ENCODE results near the gene ZFPL1.

Gene ZFPL1

DNA sequence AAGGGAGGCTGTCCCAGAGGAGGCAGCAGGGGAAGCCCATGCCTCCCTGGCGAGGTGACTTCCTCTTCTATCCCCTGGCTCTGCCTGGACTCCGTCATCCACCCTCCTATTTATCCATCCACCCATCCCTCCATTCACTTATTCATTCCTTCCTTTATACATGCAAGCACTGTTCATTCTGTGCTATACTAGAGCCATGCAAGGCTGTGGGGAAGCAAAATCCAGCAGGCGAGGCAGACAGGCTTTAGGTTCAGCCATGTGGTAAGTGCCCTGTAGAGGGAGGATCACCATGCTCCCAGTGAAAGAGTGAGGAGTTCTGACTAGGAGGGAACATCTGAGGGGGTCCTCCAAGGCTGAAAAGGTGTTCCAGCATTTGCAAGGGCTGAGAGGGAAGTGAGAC, 24.5 kb upstream of the ZFPL1 start (continued):
- TF ChIP-seq, protein P1, sequence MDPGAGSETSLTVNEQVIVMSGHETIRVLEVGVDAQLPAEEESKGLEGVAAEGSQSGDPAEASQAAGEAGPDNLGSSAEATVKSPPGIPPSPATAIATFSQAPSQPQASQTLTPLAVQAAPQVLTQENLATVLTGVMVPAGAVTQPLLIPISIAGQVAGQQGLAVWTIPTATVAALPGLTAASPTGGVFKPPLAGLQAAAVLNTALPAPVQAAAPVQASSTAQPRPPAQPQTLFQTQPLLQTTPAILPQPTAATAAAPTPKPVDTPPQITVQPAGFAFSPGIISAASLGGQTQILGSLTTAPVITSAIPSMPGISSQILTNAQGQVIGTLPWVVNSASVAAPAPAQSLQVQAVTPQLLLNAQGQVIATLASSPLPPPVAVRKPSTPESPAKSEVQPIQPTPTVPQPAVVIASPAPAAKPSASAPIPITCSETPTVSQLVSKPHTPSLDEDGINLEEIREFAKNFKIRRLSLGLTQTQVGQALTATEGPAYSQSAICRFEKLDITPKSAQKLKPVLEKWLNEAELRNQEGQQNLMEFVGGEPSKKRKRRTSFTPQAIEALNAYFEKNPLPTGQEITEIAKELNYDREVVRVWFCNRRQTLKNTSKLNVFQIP (CRISPR knock-in tag; IDR thresholded peaks at IDR 0.05; ENCODE audit: borderline replicate concordance, low read depth), result no peak
- TF ChIP-seq, protein P2, sequence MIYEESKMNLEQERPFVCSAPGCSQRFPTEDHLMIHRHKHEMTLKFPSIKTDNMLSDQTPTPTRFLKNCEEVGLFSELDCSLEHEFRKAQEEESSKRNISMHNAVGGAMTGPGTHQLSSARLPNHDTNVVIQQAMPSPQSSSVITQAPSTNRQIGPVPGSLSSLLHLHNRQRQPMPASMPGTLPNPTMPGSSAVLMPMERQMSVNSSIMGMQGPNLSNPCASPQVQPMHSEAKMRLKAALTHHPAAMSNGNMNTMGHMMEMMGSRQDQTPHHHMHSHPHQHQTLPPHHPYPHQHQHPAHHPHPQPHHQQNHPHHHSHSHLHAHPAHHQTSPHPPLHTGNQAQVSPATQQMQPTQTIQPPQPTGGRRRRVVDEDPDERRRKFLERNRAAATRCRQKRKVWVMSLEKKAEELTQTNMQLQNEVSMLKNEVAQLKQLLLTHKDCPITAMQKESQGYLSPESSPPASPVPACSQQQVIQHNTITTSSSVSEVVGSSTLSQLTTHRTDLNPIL (CRISPR knock-in tag; IDR thresholded peaks at IDR 0.05; ENCODE audit: low read depth), result no peak
- no peak for TF ChIP-seq ARNTL (CRISPR knock-in tag; IDR thresholded peaks at IDR 0.05; ENCODE audit: borderline replicate concordance, low read depth)

DNA sequence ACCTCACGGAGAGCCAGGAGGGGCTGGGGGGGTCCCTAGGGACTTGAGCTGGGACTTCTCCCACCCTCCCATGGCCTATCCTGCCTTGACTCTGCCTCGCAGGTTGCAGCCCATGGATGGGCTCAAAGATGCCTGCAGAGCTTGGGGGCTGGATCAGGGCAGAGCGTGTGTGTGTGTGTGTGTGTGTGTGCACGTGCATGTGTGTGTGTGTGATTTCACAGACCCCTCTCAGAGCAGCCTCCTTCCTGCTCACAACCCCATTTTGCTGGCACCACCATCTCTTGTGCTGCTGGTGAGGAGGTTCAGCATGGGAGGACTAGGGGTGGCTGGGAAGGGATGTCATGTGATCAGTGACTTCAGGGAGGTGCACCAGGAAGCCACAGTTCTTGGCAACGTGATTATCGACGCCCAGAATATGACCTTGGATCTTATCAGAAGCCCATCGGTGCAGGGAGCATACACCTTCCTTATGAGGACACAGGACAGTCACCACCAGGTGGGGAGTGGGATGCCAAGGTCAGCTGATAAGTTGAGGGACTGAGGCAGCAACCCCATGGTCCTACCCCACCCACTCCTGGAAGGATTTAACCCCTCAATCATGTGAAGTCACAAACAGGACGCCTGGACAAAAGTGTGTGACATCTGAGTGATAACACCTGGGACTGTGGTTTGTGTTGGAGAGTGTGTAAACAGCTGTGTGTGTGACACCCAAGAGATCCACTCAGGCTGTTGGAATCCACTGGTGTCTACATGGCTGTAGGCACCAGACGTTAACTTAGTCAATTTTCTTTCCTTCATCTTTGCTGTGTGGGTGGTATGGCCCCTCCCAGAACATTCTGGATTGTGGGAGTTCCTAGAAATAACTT, 23.8 kb upstream of the ZFPL1 start:
- TF ChIP-seq ESRRG (CRISPR knock-in tag; IDR thresholded peaks at IDR 0.05), result no peak
- TF ChIP-seq ZNF70 (CRISPR knock-in tag; IDR thresholded peaks at IDR 0.05), result no peak
- TF ChIP-seq ZNF565 (CRISPR knock-in tag; conservative IDR thresholded peaks at IDR 0.05; ENCODE audit: low read depth), result no peak
- no peak for TF ChIP-seq CSRNP3 (CRISPR knock-in tag; IDR thresholded peaks at IDR 0.05)
- TF ChIP-seq OSR1 (CRISPR knock-in tag; IDR thresholded peaks at IDR 0.05), result no peak
- TF ChIP-seq SNAI2 (CRISPR knock-in tag; IDR thresholded peaks at IDR 0.05), result no peak
- TF ChIP-seq BACH2 (CRISPR knock-in tag; IDR thresholded peaks at IDR 0.05; ENCODE audit: borderline replicate concordance), result no peak
- TF ChIP-seq RARB (CRISPR knock-in tag; IDR thresholded peaks at IDR 0.05), result no peak
- ATAC-seq, result no peak

- peak; percentile 17; the same call in 1 of the 3 replicates for ATAC-seq
- TF ChIP-seq SNAI2 (CRISPR knock-in tag; IDR thresholded peaks at IDR 0.05) (no peak), ZNF70 (CRISPR knock-in tag; IDR thresholded peaks at IDR 0.05) (no peak), ZNF565 (CRISPR knock-in tag; conservative IDR thresholded peaks at IDR 0.05; ENCODE audit: low read depth) (no peak), ZFP3 (CRISPR knock-in tag; IDR thresholded peaks at IDR 0.05) (no peak), CSDC2 (CRISPR knock-in tag; IDR thresholded peaks at IDR 0.05) (no peak), GLIS3 (CRISPR knock-in tag; IDR thresholded peaks at IDR 0.05) (no peak), ZFP30 (CRISPR knock-in tag; IDR thresholded peaks at IDR 0.05) (no peak), ISL1 (CRISPR knock-in tag; IDR thresholded peaks at IDR 0.05) (no peak), ZC3H10 (CRISPR knock-in tag; IDR thresholded peaks at IDR 0.05) (no peak), TCF4 (CRISPR knock-in tag; IDR thresholded peaks at IDR 0.05; ENCODE audit: borderline replicate concordance) (no peak), ARNTL (CRISPR knock-in tag; IDR thresholded peaks at IDR 0.05; ENCODE audit: borderline replicate concordance, low read depth) (no peak), CSRNP3 (CRISPR knock-in tag; IDR thresholded peaks at IDR 0.05) (no peak), BACH2 (CRISPR knock-in tag; IDR thresholded peaks at IDR 0.05; ENCODE audit: borderline replicate concordance) (no peak), PPARA (CRISPR knock-in tag; IDR thresholded peaks at IDR 0.05; ENCODE audit: borderline replicate concordance) (no peak), TOX (CRISPR knock-in tag; IDR thresholded peaks at IDR 0.05; ENCODE audit: borderline replicate concordance) (no peak)
- TF ChIP-seq, protein P1 (CRISPR knock-in tag; IDR thresholded peaks at IDR 0.05; ENCODE audit: borderline replicate concordance, low read depth), result no peak
- TF ChIP-seq, protein P3, sequence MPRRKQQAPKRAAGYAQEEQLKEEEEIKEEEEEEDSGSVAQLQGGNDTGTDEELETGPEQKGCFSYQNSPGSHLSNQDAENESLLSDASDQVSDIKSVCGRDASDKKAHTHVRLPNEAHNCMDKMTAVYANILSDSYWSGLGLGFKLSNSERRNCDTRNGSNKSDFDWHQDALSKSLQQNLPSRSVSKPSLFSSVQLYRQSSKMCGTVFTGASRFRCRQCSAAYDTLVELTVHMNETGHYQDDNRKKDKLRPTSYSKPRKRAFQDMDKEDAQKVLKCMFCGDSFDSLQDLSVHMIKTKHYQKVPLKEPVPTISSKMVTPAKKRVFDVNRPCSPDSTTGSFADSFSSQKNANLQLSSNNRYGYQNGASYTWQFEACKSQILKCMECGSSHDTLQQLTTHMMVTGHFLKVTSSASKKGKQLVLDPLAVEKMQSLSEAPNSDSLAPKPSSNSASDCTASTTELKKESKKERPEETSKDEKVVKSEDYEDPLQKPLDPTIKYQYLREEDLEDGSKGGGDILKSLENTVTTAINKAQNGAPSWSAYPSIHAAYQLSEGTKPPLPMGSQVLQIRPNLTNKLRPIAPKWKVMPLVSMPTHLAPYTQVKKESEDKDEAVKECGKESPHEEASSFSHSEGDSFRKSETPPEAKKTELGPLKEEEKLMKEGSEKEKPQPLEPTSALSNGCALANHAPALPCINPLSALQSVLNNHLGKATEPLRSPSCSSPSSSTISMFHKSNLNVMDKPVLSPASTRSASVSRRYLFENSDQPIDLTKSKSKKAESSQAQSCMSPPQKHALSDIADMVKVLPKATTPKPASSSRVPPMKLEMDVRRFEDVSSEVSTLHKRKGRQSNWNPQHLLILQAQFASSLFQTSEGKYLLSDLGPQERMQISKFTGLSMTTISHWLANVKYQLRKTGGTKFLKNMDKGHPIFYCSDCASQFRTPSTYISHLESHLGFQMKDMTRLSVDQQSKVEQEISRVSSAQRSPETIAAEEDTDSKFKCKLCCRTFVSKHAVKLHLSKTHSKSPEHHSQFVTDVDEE (CRISPR knock-in tag; IDR thresholded peaks at IDR 0.05), result no peak
- TF ChIP-seq, protein P2 (CRISPR knock-in tag; IDR thresholded peaks at IDR 0.05; ENCODE audit: low read depth), result no peak
Measured at GRCh38 chr11:65060913-65061408, 23.1 kb upstream of the ZFPL1 start.
